T-helper 22 cell (primary cell): ENCODE data around the gene RIT1.
"Not testable (repeated sequence)": the region's sequence is repeated elsewhere in the genome, so short reads cannot be mapped to it uniquely, and the experiment has no call there.

Source experiments
- DNase-seq: peaks from one replicate; pipeline ENCODE4 v3.0.0-alpha.2; 2020; ENCODE audit warnings: low read depth

The RIT1 gene

GRCh38 chr1:155933591-155934096 lies 22.5 kb upstream of the RIT1 start:
- no peak for DNase-seq

- DNase-seq, result no peak
Observed at GRCh38 chr1:155932487-155932886, 21.3 kb upstream of the RIT1 start.

- DNase-seq, result no peak
Observed at GRCh38 chr1:155932081-155932480, 20.9 kb upstream of the RIT1 start.

GRCh38 chr1:155931332-155932038 lies 20.3 kb upstream of the RIT1 start:
- no peak for DNase-seq

- DNase-seq, result not testable (repeated sequence)
Observed at GRCh38 chr1:155930725-155931124, 19.6 kb upstream of the RIT1 start.

GRCh38 chr1:155929057-155929456 lies 17.9 kb upstream of the RIT1 start:
- DNase-seq, result no peak

GRCh38 chr1:155925506-155925905 lies 14.4 kb upstream of the RIT1 start:
- DNase-seq, result no peak

GRCh38 chr1:155920717-155921116 lies 9.6 kb upstream of the RIT1 start:
- DNase-seq, result no peak

- no peak for DNase-seq
Observed at GRCh38 chr1:155919801-155920200, 8.7 kb upstream of the RIT1 start.

- no peak for DNase-seq
Observed at GRCh38 chr1:155918660-155919059, 7.5 kb upstream of the RIT1 start.

- no peak for DNase-seq
Observed at GRCh38 chr1:155913969-155914757, 3.0 kb upstream of the RIT1 start.

GRCh38 chr1:155912056-155912536 lies 947 bp upstream of the RIT1 start:
- no peak for DNase-seq

- no peak for DNase-seq
Observed at GRCh38 chr1:155910621-155911121, 478 bp downstream of the RIT1 start.

GRCh38 chr1:155909894-155910293 lies 1.3 kb downstream of the RIT1 start:
- DNase-seq, result no peak

- no peak for DNase-seq
Observed at GRCh38 chr1:155904261-155904660, 6.9 kb downstream of the RIT1 start.

- DNase-seq, result no peak
Observed at GRCh38 chr1:155900161-155900560, 11.0 kb downstream of the RIT1 start.

- no peak for DNase-seq
Observed at GRCh38 chr1:155899683-155900082, 11.5 kb downstream of the RIT1 start.

GRCh38 chr1:155898888-155899287 lies 12.3 kb downstream of the RIT1 start:
- DNase-seq, result no peak

- DNase-seq, result no peak
Observed at GRCh38 chr1:155897746-155898145, 13.4 kb downstream of the RIT1 start.

- DNase-seq, result not testable (repeated sequence)
Observed at GRCh38 chr1:155896476-155896875, 14.7 kb downstream of the RIT1 start.

- DNase-seq, result not testable (repeated sequence)
Observed at GRCh38 chr1:155895617-155896016, 15.5 kb downstream of the RIT1 start.

GRCh38 chr1:155893389-155894142 lies 17.6 kb downstream of the RIT1 start:
- DNase-seq, result no peak
